Iris pigment epithelial cell (primary cell): Measurements from ENCODE around the gene CCR6.
"Not testable (repeated sequence)": the region's sequence is repeated elsewhere in the genome, so short reads cannot be mapped to it uniquely, and the experiment has no call there.

Experiments
- DNase-seq: peaks from one replicate; pipeline ENCODE4 v3.0.0-alpha.2; 2011; ENCODE audit warnings: low read depth

CCR6 gene

DNA sequence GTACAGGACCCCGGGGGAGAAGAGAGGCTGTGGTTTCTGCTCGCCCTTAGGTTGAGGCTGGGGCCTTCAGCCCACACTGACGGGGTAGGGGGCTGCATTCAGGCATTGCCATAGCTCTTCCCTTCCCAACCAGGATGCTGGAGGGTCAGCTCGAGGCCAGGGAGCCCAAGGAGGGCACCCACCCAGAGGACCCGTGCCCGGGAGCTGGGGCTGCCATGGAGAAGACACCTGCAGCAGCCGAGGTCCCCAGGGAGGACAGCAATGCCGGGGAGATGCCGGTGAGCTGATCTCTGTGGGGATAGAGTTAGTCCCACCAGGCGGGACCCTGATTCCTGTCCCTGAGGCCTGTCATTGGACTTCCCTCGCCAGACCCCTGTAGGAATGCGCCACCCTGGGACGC lies 49.1 kb downstream of the CCR6 start:
- DNase-seq: not testable (repeated sequence)

DNA sequence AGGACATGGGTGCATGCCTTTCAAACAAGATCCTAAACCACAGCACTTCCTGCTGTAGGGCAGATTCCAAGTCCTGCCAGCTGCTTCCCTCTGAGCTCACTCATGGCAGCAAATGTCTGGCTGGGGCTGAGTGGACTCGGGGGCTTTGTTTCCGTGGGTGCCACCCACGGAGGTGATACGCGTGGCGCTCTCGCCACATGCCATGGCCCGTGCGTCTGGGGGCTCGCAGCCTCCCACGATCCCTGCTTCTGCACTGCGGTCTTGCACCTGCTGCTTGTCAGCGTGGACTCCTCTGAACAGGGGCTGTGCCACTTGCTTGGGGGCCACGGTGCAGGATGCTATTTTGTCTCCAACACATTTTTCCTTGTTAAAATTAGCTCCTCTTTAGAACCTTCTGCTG lies 54.4 kb downstream of the CCR6 start:
- not testable (repeated sequence) for DNase-seq

DNA sequence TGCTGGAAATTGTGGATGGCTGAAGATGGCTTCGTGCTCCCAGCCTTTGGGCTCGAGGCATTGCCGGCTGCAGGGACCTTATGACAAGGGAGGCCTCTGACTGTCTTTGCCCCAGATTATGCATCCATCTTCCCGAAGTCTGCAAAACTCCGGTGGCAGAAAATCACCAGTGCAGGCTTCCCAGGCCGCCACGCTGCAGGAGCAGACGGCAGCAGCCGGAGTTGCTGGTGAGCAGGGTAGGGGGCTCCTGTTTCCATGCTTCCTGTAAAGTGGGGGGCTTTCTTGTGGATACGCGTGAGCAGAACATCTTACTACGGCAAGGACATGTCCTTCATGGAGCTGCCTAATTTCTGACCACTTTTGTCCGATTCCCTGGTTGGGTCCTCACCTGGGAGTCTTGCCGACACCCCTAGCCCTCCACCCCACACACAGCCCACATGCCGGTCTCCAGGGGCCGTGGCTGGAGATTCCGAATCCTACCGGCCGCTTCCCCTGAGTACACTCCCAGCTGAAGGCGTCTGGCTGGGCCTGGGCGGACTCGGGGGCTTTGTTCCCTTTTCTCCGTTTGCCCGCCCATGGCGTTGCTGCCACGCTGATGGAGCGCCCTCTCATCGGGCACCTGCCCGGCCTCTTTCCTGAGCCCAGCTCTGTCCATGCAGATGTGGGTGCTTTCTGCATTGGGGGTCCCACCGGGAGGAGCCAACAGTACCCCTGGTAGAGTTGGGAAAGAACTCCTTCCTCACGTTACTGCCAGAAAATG lies 56.2 kb downstream of the CCR6 start:
- not testable (repeated sequence) for DNase-seq

DNA sequence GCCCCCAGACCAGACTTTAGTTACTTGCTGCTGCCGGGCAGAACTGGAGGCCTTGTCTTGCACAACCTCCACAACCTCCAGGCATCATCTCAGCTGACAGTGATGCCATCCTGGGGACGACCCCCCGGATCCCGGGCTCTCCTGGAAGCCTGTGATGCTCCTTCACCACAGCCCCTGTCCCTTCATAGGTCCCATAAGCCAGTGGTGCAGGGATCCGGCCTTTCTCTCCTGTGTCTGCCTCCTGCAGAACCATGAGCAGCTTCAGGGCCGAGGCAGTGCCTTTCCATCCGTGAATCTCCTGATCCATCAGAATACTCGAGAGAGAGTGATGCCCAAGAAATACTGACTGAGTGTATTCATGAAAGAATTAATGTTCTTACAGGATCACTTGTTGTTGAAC lies 57.2 kb downstream of the CCR6 start:
- DNase-seq: not testable (repeated sequence)

DNA sequence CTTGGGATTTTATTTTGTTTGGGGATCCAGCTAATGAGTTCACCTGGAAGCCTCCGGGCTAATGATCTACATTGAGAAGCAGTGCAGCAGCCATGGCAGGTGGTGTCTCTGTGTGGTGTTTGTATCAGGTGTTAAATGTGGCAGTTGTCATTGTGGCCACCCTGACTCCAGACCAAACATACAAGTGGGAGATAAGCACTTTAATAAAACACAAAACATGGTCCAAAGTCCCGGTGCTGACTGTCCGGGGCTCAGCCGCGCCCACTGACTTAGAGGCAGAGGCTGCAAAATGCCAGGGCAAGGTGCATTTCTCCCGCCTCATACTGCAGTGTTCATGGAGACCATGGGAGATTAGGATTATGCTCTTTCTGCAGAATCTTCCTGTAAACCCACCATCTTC lies 58.5 kb downstream of the CCR6 start:
- not testable (repeated sequence) for DNase-seq

DNA sequence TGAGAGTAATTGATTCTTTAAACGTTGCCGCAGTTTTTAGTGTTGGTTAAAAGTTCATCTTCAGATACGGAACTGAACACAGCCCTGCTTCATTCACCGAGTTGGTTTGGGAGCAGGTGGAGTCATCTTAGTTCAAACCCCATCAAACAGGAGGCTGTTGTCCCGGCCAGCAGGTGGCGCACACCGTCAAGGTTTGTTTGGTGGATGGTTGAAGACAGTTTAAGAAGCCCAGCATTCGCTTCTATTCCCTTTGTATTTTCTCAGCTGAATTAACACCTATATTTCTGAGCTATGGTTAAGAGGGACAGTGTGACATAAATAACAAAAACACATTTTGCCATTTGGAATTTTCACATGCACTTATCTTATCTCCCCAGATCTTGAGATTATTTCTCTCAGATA lies 60.0 kb downstream of the CCR6 start:
- DNase-seq: not testable (repeated sequence)

DNA sequence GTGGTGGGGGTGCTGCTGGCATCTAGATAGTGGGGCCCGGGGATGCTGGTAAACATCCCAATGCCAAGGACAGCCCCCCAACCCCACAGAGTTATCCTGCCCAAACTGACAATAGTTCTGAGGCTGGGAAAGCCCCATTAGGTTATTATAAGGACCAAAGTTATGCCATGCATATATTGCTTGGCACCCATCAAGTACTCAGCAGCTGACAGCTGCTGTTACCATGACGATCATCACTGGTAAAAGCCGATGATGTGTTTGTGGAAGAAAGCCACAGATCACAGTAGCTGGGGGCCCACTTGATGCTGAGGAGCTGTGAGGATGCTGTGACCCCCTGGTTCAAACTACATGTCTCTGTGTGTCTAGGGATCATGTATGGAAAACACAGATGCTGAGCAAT lies 62.2 kb downstream of the CCR6 start:
- DNase-seq: not testable (repeated sequence)

DNA sequence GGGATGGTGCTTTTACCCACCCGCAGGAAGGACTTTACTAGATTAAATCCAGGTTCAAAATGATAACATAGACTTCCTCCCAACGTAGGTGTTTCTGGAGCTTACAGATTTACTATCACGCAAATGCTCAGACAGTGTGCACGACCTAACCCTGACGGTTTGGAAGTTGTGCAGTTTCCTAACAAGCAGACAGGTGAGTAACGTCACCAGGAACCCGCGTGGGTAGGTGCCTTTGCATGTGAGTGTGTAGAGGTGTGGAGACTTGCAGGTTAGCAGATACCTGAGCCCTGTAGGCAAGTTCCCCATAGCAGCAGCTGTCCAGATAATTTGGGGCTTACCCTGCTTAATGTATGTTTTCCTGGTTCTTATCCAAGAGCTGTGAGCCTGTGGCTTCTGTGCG lies 64.4 kb downstream of the CCR6 start:
- not testable (repeated sequence) for DNase-seq
